GM08714 (cell line): Measurements from ENCODE around the gene ZNF215.

Experiments used
- H3K4me3 ChIP-seq: fragments of 200-500 bp; sonication (Bioruptor generic); 2 replicates; pipeline ENCODE4 v1.5.1; 2014; ENCODE audit warnings: mild to moderate bottlenecking, low read length, inconsistent platforms
- ZNF274 ChIP-seq: IDR thresholded peaks from 2 replicates; pipeline ENCODE4 v1.6.1; 2012; ENCODE audit warnings: mild to moderate bottlenecking, low read depth, low read length

Gene ZNF215

DNA sequence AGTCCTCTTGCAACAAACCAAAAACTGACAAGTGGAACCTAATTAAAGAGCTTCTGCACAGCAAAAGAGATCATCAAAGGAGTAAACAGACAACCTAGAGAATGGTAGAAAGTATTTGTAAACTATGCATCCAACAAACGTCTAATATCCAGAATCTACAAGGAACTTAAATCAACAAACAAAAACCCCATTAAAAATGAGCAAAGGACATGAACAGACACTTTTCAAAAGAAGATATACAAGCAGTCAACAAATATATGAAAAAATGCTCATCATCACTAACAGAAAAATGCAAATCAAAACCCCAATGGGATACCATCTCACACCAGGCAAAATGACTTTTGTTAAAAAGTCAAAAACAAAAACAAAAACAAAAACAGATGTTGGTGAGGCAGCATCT, 60.3 kb downstream of the ZNF215 start:
- H3K4me3 ChIP-seq, result no peak overlapping the region
- no peak for TF ChIP-seq ZNF274

DNA sequence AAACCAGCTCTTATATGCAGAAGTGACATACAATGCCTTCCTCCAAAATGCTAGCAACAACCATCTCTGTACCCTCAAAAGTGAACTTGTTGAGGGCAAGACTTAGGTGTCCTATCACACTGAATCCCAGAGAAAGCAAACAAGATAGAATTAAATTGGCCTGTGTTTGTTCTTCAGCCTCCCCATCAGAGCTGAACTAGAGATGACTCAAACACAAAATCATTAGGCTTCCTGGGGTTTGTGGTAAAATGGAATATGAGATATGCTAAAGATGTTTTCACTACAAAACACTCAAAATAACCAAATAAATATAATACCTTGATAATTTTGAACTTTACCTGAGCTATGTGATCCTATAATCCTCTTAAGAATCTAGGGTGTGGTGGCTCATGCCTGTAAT, 62.3 kb downstream of the ZNF215 start:
- no peak for TF ChIP-seq ZNF274
- no peak overlapping the region for H3K4me3 ChIP-seq

DNA sequence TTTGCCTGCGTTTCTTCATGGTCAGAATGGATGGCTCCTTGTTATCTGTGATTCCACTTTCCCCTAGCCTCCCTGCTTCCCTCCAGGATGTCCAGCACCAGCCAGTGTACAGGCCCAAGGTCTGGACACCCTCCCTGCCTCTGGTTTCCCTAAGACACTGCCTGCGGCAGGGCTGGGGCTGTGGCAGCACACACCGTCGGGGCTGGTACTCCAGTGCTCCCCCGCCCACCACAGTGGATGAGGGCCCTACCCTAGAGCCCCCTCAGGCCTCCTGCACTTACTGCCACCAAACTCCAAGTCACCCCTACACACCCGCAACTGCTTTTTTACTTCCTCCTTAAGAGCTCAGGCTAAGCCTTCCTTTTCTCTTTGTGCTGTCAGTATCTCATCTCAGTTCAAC, 65.0 kb downstream of the ZNF215 start:
- TF ChIP-seq ZNF274, result no peak
- H3K4me3 ChIP-seq, result no peak overlapping the region

DNA sequence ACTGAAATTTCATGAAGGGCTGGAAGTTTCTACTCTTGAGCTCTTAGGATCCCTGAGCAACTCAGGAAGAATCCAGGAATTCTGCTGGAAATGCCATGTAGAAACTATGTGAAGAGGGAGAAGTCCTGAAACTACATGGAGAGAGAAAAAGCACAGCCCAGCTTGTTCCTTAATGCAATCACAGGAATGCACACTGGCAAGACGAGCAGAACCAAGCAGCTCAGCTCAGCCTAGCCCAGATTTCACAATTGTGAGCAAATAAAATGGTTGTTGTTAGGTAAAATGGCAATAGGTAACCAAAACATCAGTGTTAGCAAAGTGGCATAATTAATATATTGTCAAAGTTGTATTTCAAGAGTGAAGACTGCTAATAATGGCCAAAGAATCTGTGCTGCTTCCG, 65.8 kb downstream of the ZNF215 start:
- no peak overlapping the region for H3K4me3 ChIP-seq
- TF ChIP-seq ZNF274, result no peak

DNA sequence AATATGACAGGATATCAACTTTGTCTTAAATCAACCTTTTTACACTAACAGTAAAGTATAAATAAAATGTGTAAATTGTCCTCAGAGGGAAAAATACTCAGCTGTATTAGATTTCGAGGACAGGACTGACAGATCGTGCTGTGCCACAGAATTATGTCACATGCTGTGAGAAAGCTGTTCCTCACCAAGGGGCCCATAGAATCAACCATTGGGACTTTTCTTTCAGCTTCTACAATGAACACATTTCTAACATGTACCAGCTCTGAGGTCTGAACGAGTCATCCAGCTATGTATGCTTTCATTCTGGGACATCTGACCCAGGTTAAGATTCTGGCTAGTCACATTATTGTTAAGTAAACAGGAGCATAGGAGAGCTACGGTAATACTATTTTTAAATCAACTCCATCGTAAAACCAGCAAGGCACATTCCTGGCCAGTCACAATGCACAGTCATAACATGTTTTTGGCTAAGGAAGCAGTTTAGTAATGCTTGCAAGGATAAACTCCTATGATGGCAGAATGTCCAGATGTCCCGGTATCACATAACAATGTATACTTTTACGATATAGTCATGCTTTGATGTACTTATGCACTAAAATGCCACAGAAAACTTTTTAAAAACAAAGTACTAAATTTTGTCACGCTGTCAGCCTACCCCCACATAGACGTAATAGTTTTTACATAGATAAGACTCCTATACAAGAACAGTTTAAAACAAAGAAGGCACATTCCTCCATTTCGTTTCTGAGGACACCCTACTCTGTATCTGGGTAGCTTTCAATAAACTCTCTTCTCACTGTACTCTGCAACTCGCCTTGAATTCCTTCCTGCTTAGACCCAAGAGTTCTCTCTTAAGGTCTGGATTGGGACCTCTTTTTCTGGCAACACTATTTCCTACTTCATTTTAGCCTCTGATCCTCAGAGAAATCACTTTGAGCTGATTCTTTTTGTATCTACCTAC, 66.5 kb downstream of the ZNF215 start:
- no peak for TF ChIP-seq ZNF274
- no peak overlapping the region for H3K4me3 ChIP-seq

DNA sequence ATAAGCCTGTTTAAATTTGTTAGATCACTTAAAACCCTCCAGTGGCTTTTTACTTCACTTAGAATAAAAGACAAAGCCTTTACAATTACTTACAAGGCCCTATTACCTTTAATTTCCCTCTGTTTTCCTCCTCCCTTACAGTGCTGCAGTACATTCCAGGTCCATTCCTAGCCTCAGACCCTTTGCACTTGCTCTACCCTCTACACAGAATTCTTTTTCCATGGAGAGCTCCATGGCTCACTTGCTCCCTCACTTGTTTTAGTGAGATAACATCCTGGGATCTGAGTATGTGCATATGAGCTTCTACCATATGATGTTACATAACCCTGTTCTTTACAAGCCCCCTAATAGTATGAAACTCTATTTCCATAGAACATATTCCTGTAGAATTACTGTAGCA, 69.5 kb downstream of the ZNF215 start:
- H3K4me3 ChIP-seq, result no peak overlapping the region
- TF ChIP-seq ZNF274, result no peak

DNA sequence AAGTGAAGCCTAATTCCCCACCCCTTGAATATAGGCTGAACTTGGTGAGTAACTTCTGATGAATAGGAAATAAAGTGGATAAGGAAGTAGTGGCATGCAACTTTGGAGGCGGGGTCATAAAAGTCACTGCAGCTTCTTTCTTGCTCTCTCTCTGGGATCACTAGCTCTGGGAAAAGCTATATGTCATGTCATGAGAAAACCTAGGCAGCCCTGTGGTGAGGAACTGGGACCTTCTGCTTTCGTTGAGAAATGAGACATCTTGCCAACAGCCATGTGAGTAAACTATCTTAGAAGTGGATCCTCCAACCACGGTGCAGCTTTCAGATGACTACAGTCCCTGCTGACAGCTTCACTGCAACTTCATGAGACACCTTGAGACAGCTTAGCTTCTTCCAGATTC, 78.3 kb downstream of the ZNF215 start:
- no peak for TF ChIP-seq ZNF274
- no peak overlapping the region for H3K4me3 ChIP-seq
